ENCODE data around the gene POFUT1.
"Not testable (repeated sequence)": the region's sequence is repeated elsewhere in the genome, so short reads cannot be mapped to it uniquely, and the experiment has no call there.

- not testable (repeated sequence) for TF ChIP-seq CTCF (conservative IDR thresholded peaks at IDR 0.05); ZFX (IDR thresholded peaks at IDR 0.05)
Observed at GRCh38 chr20:32275163-32275562, 67.5 kb downstream of the POFUT1 start.
